Measurements from ENCODE around the gene RELN.

The RELN gene

DNA sequence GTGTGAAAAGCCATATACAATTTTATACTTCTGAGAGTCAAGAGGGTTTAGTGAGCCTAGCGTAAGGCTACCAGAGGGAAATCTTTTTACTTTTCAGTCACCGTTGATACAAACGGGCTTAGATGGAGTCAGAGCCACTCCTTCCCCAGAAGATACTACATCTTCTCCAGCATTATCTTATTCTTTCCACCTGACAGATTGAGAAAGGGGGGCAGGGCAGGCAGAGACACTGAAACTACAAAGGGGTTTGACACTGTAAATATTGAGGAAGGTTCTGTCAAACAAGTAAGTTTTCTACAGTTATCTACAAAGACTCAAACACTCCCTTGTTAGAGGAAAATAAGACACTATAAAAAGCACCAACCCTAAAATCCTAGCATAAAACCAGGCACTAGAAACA, 100.0 kb downstream of the RELN start:
- no peak for DNase-seq

DNA sequence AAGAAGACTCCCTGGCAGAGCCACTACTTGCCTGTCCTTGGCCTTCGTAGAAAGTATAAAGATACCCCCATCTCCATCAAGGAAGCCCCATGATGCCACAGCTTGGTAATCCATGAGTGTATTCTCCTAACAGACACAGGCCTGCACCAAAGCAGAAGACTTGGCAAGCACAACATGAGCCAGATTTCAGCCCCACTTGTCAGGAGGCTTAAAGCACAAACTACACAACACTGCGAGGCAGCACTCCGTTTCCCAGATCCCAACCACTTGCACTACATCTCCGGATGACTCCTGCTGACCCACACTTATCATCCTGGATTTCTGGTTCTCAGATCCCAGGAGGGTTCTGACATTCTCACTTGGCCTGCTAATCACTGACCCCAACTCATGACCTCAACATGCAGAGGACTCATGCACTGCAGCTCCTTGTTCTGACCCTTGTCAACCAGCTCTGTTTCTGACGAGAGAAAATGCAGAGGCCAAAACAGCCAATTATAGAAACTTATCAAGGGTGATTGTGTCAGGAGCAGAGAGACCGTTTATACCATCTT, 100.8 kb downstream of the RELN start:
- DNase-seq = no peak

DNA sequence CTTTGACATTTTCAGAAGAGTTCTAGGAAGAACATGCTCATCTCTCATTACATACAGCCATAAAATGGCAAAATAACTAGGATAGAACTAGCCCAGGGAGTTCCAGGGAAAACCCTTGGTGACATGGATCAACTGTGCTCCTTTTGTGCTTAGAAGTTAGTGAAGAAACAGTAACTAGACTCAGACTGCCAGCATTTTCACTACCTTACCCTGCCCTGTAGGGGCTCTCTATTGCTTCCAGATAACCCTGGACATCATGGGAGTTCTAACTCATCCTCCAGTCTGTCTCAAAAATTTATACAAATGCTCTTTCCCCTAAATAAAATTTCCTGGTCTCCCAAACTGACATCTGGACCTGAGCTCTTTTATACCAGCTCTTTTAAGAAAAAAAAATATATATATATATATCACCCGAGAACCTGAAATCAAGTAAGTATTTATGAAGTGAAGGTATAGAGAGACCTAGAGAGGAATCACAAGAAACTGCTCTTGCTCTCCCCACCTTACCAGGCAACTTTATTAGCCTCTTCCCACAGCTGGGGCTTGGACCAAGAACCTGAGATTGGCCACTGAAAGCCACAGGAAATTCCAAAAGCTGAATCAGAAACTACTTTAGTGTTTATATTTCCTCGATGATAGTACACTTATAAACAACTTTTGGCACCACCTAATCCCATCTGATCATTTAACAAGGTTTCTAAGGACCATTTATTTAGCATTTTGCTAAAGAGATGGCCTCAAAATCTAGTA, 101.4 kb downstream of the RELN start:
- no peak for DNase-seq

DNA sequence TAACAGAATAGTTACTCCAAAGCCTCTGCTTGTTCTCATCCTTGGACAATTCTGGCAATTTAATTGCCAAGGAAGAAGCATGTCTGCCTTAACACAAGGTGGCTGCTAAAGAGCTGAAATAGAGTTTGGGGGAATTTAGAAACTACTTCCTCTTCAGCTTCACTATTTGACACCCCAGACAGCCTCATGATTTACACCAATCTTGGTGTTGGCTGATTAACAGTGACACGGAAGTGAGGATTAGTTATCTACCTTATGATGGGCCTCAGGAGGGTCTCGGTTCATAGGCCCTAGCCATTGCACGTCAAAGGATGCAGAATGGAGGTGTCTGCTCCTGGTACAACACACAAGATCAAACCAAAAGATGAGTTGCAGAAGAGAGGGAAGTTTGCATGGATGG, 102.4 kb downstream of the RELN start:
- no peak for DNase-seq

DNA sequence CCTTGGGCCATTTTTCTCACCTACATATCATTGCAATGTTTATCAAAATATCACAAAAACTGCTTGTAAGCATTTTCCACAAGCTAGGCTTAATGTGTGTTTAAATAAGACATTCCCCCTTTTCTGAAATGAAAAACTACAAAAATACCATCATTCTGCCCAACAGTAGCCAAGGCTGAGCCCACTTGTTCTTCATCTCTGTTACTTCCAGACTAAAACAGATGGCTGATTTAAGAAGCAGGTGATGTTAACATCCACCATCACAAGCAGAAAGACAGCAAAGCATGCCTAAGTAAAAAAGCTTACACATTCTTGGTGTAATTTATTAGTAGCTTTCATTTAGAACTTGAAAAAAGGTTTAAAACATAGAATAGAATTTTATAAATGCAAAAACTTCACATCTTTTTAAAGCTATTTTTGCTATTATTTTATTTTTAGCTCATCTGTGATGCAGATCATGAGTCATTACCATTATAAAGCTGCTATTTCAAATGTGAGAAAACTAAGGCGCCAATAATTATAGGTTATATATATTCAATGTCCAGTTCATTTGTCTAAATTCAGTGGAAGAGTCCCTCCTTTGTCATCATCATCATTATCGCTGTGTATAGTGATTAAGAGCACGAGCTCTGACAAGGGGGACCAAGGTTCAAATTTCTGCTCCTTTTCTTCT, 109.4 kb downstream of the RELN start:
- no peak for DNase-seq

DNA sequence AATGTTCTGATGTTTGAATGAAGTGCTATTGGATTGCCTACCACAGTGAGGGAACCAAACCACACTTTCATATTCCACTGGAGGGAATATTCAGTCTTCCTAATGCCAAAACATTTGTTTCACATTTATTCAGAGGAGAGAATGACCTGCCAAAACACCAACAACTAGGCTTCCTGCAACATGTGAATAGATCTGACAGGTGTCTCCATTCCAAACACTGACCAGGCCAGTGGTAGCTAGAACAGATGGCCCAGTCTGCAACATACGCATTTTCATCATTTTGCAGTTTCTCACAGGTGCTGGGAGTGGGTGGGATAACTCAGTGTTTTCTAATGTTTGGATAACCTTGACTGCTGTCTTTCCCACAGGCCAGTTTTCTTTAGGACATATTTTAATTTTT, 110.0 kb downstream of the RELN start:
- DNase-seq = no peak

DNA sequence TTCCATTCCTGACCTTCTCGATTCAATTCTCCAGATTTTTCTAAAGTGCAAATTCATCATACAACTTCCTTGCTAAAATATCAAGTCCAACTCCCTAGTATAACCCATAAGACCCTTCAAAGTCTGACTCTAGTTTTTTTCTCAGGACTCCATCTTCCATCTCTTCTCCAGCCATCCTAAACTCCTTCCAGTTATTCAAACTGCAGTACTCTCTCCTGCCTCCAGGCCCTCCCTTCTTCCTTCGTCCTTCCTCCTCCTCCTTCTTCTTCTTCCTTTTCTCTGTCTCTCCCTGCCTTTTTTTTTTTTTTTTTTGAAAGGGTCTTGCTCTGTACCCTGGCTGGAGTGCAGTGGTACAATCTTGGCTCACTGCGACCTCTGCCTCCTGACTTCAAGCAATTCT, 111.9 kb downstream of the RELN start:
- no peak for DNase-seq

DNA sequence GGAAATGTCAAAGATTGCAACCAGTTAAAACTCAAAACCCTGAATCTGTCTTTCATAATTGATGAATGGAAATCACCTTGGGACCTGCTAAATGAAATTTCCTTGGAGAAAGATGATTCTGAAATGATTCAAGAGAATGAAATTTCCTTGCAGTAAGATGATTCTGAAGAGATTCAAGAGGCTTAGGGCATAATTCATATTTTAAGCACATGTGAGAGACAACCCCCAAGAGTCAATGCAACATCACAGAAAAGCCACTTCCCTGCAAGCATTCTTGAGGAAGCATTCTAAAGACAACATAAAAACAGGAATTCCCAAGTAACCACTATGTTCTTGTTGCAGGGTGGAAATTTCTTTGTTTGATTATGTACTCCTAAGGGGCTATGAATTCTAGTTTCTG, 113.7 kb downstream of the RELN start:
- no peak for DNase-seq

DNA sequence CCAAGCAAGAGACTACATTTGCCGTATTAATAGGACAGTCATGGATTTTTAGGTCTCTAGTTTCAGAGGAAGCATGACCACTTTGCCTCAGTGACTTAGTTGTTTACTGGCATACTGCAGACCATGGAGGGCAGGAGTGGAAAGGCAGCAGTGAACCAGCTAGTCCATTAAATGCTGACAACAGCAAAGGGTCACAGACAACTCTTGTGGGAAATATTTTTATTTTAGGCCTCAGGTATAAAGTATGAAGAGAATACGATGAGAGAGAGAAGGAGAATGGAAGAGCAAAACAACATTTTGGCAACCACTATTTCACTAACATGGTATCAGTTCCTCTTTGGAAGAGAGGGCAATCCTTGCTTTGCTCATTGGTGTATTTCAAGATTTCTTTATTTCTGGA, 118.0 kb downstream of the RELN start:
- DNase-seq = no peak

DNA sequence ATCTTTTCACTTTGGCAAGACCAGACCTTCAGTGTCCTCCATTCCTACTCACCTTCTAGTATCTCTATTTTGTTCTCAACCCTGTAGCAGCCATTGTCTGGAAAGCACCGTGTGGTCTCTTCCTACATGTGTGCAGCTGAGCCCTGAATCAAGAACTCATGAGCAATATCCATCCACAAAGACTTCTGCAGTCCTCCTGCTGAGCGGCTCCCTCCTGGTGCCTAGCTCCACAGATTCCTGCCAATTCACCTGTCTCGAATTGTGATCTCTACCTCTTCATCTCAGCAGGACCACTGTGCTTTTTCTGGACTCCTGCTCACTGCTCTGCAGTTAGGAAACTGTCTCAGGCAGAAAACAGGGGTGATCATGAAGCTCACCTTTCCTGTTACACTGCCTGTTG, 118.8 kb downstream of the RELN start:
- DNase-seq = no peak

DNA sequence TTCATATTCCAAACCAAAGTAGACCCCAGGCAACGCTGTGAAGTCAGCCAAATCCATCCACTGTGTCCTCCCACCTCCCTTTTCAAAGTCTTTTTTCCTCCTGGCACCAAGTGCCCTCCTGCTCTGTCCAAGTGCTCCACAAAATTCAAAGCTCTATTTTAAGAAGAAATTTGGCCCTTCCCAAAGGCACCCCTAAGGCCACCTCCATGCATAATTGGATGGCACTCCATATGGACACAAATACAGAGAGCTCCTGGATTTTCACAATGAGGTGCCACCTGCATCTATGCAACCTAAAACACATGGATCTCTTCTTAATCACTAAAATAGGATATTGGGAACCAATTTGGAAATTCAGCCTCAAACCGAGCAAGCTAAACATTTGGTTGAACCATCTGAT, 121.6 kb downstream of the RELN start:
- DNase-seq = no peak

DNA sequence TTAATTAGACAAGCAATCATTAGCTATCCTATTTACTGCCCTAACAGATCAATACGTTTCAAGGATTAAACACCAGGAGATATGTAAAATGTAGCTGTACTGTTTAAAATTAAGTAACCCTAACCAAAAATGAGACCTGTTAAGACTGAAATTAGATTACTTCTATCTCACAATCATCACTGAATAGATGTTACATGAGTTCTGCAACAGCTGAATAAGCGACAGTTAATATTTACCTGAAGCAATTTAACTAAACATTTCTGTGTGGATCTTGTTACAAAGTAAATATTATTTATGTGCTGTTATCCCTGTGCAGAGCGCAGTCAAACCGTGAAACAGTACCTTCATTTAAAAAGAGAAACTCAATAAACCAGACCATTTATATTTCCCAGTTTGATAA, 122.5 kb downstream of the RELN start:
- no peak for DNase-seq

DNA sequence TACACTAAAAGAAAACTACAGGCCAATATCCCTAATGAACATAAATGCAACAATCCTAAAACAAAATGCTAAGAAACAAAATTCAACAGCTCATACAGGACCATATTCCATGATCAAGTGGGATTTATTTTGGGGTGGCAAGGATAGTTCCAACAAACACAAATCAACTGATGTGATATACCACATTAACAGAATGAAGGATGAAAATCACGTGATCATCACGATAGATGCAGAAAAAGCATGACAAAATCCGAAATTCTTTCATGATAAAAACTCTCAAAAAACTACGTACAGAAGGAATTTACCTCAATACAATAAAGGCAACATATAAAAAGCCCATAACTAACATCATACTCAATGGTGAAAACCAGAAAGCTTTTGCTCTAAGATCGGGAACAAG, 124.0 kb downstream of the RELN start:
- DNase-seq = no peak

DNA sequence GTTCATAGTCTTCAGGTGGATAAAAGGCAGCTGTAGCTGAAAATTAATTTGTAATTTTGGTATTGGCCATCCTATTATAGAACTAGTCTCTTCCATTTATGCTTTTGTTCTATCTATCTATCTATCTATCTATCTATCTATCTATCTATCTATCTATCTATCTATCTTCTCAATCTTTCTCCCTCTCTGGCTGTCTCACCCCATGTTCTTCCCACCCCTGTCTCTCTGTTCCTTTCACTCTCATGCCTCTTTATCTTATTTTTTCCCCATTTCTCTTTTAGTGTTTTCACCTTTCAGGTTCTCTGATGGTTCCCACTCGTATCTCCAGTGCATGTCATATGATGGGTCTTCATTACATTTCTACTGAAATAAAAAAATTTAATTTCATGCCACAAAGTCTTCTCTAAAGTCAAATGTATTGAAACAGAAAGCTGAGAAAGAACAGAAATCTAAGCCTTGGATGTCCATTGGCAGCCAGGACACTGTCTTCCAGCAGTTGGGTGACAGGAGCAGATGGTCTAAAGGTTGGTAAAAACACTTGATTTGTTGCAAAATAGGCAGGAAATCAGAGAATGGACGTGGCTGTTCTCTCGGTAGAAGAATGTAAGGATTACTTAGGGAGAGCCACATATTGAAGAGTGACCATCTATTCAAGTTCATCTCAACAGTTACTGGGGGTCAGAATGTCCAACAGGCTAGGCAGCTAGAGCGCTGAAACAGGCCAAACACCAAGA, 127.0 kb downstream of the RELN start:
- no peak for DNase-seq

DNA sequence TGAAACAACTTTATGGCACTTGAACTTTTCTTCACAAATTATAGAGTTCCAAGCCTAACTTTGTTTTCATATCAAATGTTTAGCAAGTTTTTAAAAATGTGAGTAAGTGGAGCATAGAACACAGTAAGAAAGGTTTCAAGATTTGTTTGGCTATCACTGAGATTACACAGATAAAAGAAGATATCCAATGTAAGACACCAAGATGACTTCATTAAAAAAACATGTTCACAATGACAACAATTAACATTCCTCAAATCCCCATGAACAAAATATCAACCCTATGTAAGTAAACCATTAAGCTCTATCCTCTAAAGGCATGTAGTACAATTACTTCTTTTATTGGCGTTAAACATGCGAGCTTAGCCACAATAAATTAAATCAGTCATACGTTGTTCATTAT, 129.7 kb downstream of the RELN start:
- no peak for DNase-seq

DNA sequence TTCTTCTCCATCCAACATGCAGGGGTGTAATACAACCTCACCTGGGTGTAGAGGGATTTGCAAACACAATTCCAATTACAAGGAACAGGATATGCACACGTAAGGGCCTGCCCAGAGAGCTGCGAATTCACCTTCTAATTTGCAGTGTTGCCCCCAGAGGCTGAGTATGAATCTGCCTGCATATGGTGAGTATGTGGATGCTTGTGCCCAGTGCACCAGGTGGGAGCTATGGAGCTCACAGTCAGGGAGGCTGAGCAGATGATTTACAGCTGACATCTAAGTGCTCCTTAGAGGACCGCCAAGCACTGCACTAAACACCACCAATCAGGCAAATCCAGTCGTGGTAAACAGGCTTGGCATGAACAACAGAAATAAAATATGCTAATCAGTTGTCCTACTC, 132.0 kb downstream of the RELN start:
- DNase-seq = no peak

DNA sequence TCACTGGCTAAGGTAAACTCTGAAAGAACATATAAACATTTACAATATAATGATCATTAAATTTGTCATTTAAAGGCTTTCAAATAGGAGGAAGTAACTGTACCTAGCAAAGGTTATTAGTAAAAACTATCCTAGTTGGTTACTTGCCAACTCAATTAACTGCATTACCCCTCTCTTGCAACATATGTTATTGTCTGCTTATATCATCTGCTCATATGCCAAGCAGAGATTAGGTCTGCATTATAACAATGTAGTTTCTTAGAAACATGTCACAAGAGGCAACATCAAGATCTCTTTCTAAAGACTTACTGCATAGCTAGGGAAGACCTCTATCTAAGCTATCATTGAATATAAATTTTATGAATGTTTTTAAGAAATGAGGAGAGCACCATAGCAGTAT, 132.5 kb downstream of the RELN start:
- DNase-seq = no peak

DNA sequence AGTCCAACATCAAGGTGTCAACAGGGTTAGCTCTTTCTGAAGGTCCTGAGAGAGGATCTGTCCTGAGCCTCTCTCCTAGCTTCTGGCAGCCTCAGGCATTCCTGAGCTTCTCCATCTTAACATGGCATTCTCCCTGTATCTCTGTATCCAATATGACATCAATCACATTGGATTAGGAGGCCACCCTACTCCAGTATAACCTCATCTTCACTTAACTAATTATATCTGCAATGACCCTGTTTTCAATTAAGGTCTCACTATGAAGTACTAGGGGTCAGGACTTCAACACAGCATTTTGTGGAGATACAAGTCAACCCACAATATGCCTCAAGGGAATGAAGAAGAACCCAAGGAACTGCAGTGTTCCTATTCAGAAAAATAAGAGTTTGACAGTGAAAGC, 133.8 kb downstream of the RELN start:
- DNase-seq = no peak

DNA sequence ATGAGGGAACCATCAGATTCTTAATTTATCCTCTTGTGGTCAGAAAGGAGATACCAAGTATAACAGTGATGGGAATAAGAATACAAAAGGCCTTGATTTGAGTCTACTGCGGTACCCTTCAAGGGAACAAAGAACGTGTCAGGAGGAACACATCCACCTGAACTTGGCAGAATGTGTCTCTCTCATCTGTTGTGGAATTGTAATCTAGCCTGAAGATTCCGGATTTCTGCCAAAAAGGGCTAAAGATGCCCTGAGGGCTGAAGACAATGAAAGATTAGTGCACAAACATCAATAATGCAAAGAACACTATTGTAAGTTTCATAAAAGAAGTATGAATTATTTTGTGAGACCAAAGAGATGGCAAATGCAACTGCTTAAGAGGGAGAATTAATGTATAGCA, 134.8 kb downstream of the RELN start:
- no peak for DNase-seq

DNA sequence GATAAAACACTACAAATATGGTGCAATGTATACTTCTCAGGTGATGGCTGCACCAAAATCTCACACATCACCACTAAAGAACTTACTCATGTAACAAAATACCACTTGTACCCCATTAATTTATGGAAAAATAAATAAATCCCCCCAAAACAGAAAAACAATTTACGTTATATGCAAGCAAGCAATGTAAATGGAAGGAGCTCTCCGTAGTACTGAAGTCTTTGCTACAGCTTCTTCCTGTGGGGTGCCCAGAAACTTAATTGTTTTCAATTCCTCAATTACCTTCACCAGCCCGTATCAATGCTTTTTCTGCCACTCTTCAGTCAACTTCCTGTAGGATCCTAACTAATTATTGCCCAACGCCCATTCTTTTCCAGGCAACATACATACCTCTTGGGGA, 138.1 kb downstream of the RELN start:
- DNase-seq = no peak

DNA sequence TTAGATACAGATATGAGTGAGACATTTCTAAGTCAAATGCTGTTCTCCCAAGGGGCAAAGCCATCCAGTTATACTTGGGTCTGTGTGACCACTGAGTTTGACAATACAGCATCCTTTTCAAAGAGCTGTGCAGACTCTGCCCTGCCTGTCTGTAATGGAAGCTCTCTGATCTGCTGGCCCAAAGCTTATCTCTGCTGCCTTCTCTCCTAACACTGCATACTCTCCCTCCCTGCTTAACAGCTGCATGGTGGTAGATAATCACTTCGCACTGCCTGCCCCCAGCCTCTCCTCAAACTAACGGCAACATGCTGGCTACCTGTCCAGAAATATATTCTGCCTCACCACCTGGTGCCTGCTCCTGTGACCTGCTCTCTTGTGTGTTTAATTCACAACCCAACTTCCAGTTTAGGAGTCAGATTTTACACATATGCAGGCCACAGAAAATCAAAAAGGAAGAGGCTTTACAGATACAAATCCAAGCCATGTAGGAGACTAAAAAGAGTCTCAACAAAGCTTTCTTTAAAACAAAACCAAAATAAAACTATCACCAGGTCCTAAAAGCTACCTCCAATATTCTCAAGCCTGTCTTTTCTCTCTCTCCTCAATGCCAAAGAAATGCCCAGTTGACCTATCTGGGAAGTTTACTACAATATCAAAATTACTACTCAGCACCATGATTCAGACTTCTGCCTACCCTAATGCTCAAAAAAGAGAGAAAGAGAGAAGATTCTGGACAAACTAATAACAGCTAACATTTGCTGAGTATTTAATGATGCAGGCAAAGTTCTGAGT, 145.6 kb downstream of the RELN start:
- DNase-seq = no peak

DNA sequence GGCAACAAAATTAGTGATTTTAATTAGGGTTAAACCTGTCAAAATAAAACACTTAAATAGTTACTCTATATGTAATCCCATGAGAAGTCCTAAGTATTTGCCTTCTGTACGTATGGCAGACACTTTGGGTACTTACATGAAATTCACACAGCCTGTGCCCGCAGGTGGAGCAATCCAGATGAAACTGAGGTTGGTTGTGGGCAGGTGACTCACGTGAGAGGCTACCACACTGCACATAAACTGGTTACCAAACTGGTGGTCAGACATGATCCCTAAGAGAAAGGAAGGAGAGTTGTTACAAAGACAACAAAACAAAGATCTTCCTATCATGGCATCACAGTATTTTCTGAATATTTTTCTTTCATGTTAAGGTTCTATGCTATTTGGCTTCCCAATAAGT, 156.1 kb downstream of the RELN start:
- DNase-seq = no peak

DNA sequence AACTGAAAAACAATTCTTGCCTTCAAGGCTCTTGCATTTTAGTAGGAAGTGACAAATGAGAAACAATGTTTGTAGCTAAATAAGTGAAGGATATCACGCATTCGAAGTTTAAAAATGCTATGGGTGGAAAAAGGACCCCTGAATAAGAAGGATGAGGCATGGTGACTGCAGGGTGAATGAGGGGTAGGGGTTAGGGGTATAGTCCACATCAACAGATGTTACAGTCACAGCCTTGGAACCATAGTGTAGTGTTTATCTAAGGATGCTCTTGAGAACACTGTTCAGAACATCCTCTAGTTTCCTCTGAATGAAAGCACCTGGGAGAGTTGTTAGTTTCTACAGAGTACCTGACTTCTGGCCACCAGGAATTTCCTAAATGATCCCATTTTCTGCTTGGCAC, 157.0 kb downstream of the RELN start:
- no peak for DNase-seq

Data from activated CD4-positive, alpha-beta T cell treated with anti-CD3 and anti-CD28 coated beads for 4 hours (primary cell).